Measurements from ENCODE around the gene KCTD15. TPM values are rescaled to one million over a fixed set of nuclear protein-coding genes. Genes with fewer than 3 reads are reported as not detected.

The KCTD15 gene
- total RNA-seq, 1 experiment from 2014 or later, result 59.9 TPM

DNA sequence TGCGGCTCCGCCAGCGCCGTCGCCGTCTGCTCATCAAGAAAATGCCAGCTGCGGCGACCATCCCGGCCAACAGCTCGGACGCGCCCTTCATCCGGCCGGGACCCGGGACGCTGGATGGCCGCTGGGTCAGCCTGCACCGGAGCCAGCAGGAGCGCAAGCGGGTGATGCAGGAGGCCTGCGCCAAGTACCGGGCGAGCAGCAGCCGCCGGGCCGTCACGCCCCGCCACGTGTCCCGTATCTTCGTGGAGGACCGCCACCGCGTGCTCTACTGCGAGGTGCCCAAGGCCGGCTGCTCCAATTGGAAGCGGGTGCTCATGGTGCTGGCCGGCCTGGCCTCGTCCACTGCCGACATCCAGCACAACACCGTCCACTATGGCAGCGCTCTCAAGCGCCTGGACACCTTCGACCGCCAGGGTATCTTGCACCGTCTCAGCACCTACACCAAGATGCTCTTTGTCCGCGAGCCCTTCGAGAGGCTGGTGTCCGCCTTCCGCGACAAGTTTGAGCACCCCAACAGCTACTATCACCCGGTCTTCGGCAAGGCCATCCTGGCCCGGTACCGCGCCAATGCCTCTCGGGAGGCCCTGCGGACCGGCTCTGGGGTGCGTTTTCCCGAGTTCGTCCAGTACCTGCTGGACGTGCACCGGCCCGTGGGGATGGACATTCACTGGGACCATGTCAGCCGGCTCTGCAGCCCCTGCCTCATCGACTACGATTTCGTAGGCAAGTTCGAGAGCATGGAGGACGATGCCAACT, 24.4 kb upstream of the KCTD15 start:
- no peak overlapping the region for H2BK5ac ChIP-seq (ENCODE audit: insufficient read length, low read length)
- no peak for DNase-seq
- no peak overlapping the region for H4K8ac ChIP-seq (replicated peaks; ENCODE audit: insufficient read length, low read depth, low read length)
- H3K79me2 ChIP-seq (ENCODE audit: insufficient read depth, low read length), result no peaks in the 10 kb centered on the region
- H3K56ac ChIP-seq (ENCODE audit: insufficient read length, low read depth, low read length), result no peak overlapping the region
- H2AFZ ChIP-seq (ENCODE audit: low read length), result no peak overlapping the region
- no peak overlapping the region for H2BK20ac ChIP-seq (ENCODE audit: low read depth, low read length, poor library complexity, severe bottlenecking)
- Mint-ChIP-seq H3K36me3 (ENCODE audit: insufficient read depth in 1 of 3, low read depth in 3 of 3) (peaks cover 0 to 8% (median 0%) of the 10 kb centered on the region in 3 experiments; a peak in 3 of 7 replicates), H3K9me3 (no peaks in the 10 kb centered on the region; a peak in 2 of 5 replicates), H3K4me1 (no peaks in the 10 kb centered on the region), H3K4me3 (no peak overlapping the region), H3K27me3 (ENCODE audit: low read depth) (peaks cover 6% of the 10 kb centered on the region), H3K27ac (no peak overlapping the region)
- TF ChIP-seq, protein P1, sequence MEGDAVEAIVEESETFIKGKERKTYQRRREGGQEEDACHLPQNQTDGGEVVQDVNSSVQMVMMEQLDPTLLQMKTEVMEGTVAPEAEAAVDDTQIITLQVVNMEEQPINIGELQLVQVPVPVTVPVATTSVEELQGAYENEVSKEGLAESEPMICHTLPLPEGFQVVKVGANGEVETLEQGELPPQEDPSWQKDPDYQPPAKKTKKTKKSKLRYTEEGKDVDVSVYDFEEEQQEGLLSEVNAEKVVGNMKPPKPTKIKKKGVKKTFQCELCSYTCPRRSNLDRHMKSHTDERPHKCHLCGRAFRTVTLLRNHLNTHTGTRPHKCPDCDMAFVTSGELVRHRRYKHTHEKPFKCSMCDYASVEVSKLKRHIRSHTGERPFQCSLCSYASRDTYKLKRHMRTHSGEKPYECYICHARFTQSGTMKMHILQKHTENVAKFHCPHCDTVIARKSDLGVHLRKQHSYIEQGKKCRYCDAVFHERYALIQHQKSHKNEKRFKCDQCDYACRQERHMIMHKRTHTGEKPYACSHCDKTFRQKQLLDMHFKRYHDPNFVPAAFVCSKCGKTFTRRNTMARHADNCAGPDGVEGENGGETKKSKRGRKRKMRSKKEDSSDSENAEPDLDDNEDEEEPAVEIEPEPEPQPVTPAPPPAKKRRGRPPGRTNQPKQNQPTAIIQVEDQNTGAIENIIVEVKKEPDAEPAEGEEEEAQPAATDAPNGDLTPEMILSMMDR (conservative IDR thresholded peaks at IDR 0.05), result no peak
- H3K9me3 ChIP-seq (ENCODE audit: control insufficient read depth, low read depth, low read length), result no peaks in the 10 kb centered on the region
- H2BK15ac ChIP-seq (ENCODE audit: low read depth, low read length), result no peak overlapping the region
- no peak overlapping the region for H3K4me2 ChIP-seq (ENCODE audit: insufficient read depth, insufficient read length, low read length)
- no peak overlapping the region for H4K5ac ChIP-seq (ENCODE audit: insufficient read length, low read depth, low read length)
- H3K14ac ChIP-seq (ENCODE audit: insufficient read depth, low read length), result no peak overlapping the region
- H2BK120ac ChIP-seq (ENCODE audit: low read depth, low read length, poor library complexity, severe bottlenecking), result no peak overlapping the region
- no peak overlapping the region for H3K18ac ChIP-seq (ENCODE audit: insufficient read length, low read depth, low read length)
- no peak overlapping the region for H3K27ac ChIP-seq (ENCODE audit: insufficient read length, low read depth, low read length)
- H3T11ph ChIP-seq (ENCODE audit: low read length), result no peak overlapping the region
- no peak overlapping the region for H2AK5ac ChIP-seq (ENCODE audit: insufficient read length, low read length)
- H3K79me1 ChIP-seq (ENCODE audit: insufficient read depth, low read depth, low read length, poor library complexity, severe bottlenecking), result no peaks in the 10 kb centered on the region
- WGBS (ENCODE audit: extremely low coverage, insufficient read length, low lambda C conversion rate), result no CpG with 5 or more reads among the region's 72 CpGs
- no peaks in the 10 kb centered on the region for H4K20me1 ChIP-seq (ENCODE audit: control insufficient read depth, insufficient read depth, insufficient read length)
- H3K23me2 ChIP-seq (ENCODE audit: insufficient read length, low read depth, low read length, poor library complexity, severe bottlenecking), result no peaks in the 10 kb centered on the region
- H3K4ac ChIP-seq (ENCODE audit: low read depth, low read length), result no peak overlapping the region
- H3K4me1 ChIP-seq (ENCODE audit: insufficient read depth, low read length), result no peaks in the 10 kb centered on the region
- H4K91ac ChIP-seq (ENCODE audit: insufficient read length, low read depth, low read length), result no peak overlapping the region
- no peak overlapping the region for H3K23ac ChIP-seq (ENCODE audit: insufficient read length, low read depth, low read length)
- H3K27me3 ChIP-seq (ENCODE audit: insufficient read depth, low read length), result no peaks in the 10 kb centered on the region
- H3K9ac ChIP-seq (ENCODE audit: extremely low read depth, insufficient read length, low read length), result no peak overlapping the region
- H2BK12ac ChIP-seq (ENCODE audit: insufficient read length, low read depth, low read length), result no peak overlapping the region

Data from H9 (cell line).